GM12878 (cell line): ENCODE results near the gene CBLN1. TPM values are rescaled to one million over a fixed set of nuclear protein-coding genes. Genes with fewer than 3 reads are reported as not detected.

ENCODE experiments used
- ATAC-seq: fragments of 200-7000 bp; cut with Tn5 transposase; 3 replicates; pipeline ENCODE4 v1.9.1; 2020; ENCODE audit warnings: mild to moderate bottlenecking, moderate library complexity
- BruUV-seq: library from RNA; stranded (reverse); fragments of 400-500 nt; replicated peaks from 2 replicates; lab custom pipeline; 2021; lab: Mats Ljungman, UMichigan
- CTCF ChIA-PET: fragments of 300-600 bp; sonication (Branson Sonifier 250); formaldehyde crosslinking; extraction: SDS; loops from one replicate; lab custom pipeline; 2021; ENCODE audit warnings: inconsistent platforms; lab: Yijun Ruan, JAX
- POLR2A ChIA-PET: fragments of 350-600 bp; formaldehyde crosslinking; extraction: SDS; loops from one replicate; lab custom pipeline; 2021; ENCODE audit warnings: inconsistent platforms; lab: Charles Lee
- RAD21 ChIA-PET: fragments of 300-600 bp; sonication (Branson Sonifier 250); formaldehyde crosslinking; loops from one replicate; lab custom pipeline; 2023; ENCODE audit warnings: antibody characterized with exemption; ENCODE audit not compliant: unreplicated experiment; lab: Charles Lee
- SMC1A ChIA-PET: fragments of 300-600 bp; sonication (Branson Sonifier 250); formaldehyde crosslinking; loops from one replicate; lab custom pipeline; 2023; ENCODE audit not compliant: unreplicated experiment, uncharacterized antibody; lab: Charles Lee
- DNase-seq: peaks from one replicate; pipeline ENCODE4 v3.0.0-alpha.2; 2011; ENCODE audit warnings: low read depth, low spot score
- FAIRE-seq: peaks from 3 replicates; lab custom pipeline; 2011; peaks lifted over from hg19 to GRCh38; lab: Jason Lieb, UNC
- H2AFZ ChIP-seq: 2 replicates; pipeline ENCODE4 v1.6.0; 2011; ENCODE audit warnings: low read depth, low read length, control low read depth; ENCODE audit not compliant: control insufficient read depth
- H3K27ac ChIP-seq: 2 replicates; pipeline ENCODE4 v1.5.1; 2011; ENCODE audit warnings: control low read depth; ENCODE audit not compliant: control insufficient read depth, insufficient read depth
- H3K27me3 ChIP-seq, 2 experiments: replicated peaks in 1 of 2; 2 replicates each; pipeline versions ENCODE4 v1.6.0 to v1.6.1; 2011; ENCODE audit warnings: low read length in 1 of 2; ENCODE audit not compliant: control insufficient read depth in 2 of 2, insufficient read depth in 2 of 2
- H3K36me3 ChIP-seq, 2 experiments: 2 replicates each; pipeline ENCODE4 v1.5.1; 2011; ENCODE audit warnings: low read length in 1 of 2; ENCODE audit not compliant: control insufficient read depth in 2 of 2, insufficient read depth in 2 of 2
- H3K4me1 ChIP-seq: 2 replicates; pipeline ENCODE4 v1.6.1; 2011; ENCODE audit warnings: mild to moderate bottlenecking, low read length, moderate library complexity, mixed read lengths; ENCODE audit not compliant: control insufficient read depth, insufficient read depth
- H3K4me2 ChIP-seq: 2 replicates; pipeline ENCODE4 v1.6.0; 2011; ENCODE audit warnings: control low read depth; ENCODE audit not compliant: control insufficient read depth, insufficient read depth
- H3K4me3 ChIP-seq: fragments of 200-600 bp; sonication (generic); 2 replicates; pipeline ENCODE4 v1.5.1; 2016
- H3K79me2 ChIP-seq: 2 replicates; pipeline ENCODE4 v1.6.0; 2011; ENCODE audit warnings: low read length; ENCODE audit not compliant: control insufficient read depth, insufficient read depth
- H3K9ac ChIP-seq: 2 replicates; pipeline ENCODE4 v1.8.0; 2011; ENCODE audit warnings: low read length, control low read depth, mixed read lengths; ENCODE audit not compliant: control insufficient read depth, insufficient read depth
- H3K9me3 ChIP-seq: replicated peaks from 3 replicates; pipeline ENCODE4 v1.5.1; 2011; ENCODE audit warnings: mild to moderate bottlenecking, low read length; ENCODE audit not compliant: control insufficient read depth, insufficient read depth
- H4K20me1 ChIP-seq: 2 replicates; pipeline ENCODE4 v1.6.0; 2011; ENCODE audit not compliant: control insufficient read depth, insufficient read depth
- POU2F2 ChIP-seq: IDR thresholded peaks from 3 replicates; pipeline ENCODE4 v1.6.1; 2011; ENCODE audit warnings: low read depth, mild to moderate bottlenecking, low read length, borderline replicate concordance
- SMAD5 ChIP-seq: IDR thresholded peaks from 2 replicates; pipeline ENCODE4 v1.6.1; 2016; ENCODE audit warnings: antibody characterized with exemption, low read depth
- STAT1 ChIP-seq: fragments of 450-650 bp; conservative IDR thresholded peaks from 2 replicates; pipeline ENCODE4 v1.6.1; 2014; ENCODE audit warnings: antibody characterized with exemption, mild to moderate bottlenecking
- ZNF384 ChIP-seq: IDR thresholded peaks from 2 replicates; pipeline ENCODE4 v1.6.1; 2012; ENCODE audit warnings: low read depth, mild to moderate bottlenecking, low read length, improper control_type of control experiment, borderline replicate concordance
- WGBS: methylation state at CpG from one replicate; pipeline ENCODE4 v1.1.6; 2016; ENCODE audit warnings: low lambda C conversion rate; ENCODE audit not compliant: insufficient replicate concordance, insufficient coverage; ENCODE audit errors: missing lambda C conversion rate; 5-methylcytosine and 5-hydroxymethylcytosine counted together
- in situ Hi-C: fragments of 300-500 bp; cut with MboI; formaldehyde crosslinking; loops from 9 replicates; pipeline ENCODE4 v1.14.3; 2018; ENCODE audit warnings: mixed read lengths
- intact Hi-C: fragments of 100-400 bp; cut with micrococcal nuclease; formaldehyde crosslinking; loops from one replicate; pipeline ENCODE4 v1.14.2; 2022; ENCODE audit not compliant: unreplicated experiment
- polyA plus RNA-seq, 11 experiments: library from polyadenylated mRNA; depleted of rRNA in 4 of 11; unstranded in 6 of 11; stranded (reverse) in 5 of 11; fragments of >200 nt; fragmentation: Nextera tagmentation in 4 of 11; fragmentation: Illumina TruSeq in 1 of 11; extraction: Ambion mirVana in 4 of 11; extraction: Trizol in 1 of 11; gene quantifications; 1 replicate in 1 of 11; 2 replicates in 10 of 11; pipeline versions ENCODE4 v1.2.1 to v1.2.3, GENCODE V29; 2011 to 2016; ENCODE audit warnings: inconsistent platforms in 2 of 11, missing spikeins in 2 of 11, low read depth in 1 of 11
- total RNA-seq, 4 experiments: library from RNA; depleted of rRNA in 3 of 4; stranded (reverse); fragments of >200 nt in 3 of 4; fragmentation: Illumina TruSeq in 1 of 4; extraction: Trizol in 1 of 4; gene quantifications; 2 replicates each; pipeline versions ENCODE4 v1.2.1 to v1.2.3, GENCODE V29; 2013 to 2021
- TF ChIP-seq, protein P1 (sequence below): fragments of 450-650 bp; IDR thresholded peaks from 2 replicates; pipeline ENCODE4 v1.6.1; 2016; ENCODE audit warnings: mild to moderate bottlenecking, moderate library complexity, borderline replicate concordance
- TF ChIP-seq, protein P2 (sequence below): fragments of 450-650 bp; IDR thresholded peaks from 2 replicates; pipeline ENCODE4 v1.6.1; 2017; ENCODE audit warnings: mild to moderate bottlenecking, low read depth, inconsistent platforms; ENCODE audit not compliant: poor library complexity, severe bottlenecking

CBLN1 gene
- total and polyA plus RNA-seq, 10 of the 15 experiments (the other 5 are each of a cell fraction or from before 2014, with no cell fraction given): not detected

DNA sequence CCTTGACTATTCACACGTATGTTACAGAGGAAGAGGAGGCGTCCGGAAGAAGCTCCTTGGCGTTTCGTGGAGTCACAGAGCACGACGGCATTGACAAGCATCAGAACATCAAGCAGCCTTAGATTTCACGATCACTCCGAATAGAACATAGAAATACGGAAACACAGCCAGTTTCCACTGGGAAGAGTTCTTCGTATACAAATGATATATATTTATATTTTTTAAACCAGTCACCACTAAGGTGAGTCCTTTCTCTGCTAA is 3.1 kb downstream of the CBLN1 start (continued):
- TF ChIP-seq, protein P1, sequence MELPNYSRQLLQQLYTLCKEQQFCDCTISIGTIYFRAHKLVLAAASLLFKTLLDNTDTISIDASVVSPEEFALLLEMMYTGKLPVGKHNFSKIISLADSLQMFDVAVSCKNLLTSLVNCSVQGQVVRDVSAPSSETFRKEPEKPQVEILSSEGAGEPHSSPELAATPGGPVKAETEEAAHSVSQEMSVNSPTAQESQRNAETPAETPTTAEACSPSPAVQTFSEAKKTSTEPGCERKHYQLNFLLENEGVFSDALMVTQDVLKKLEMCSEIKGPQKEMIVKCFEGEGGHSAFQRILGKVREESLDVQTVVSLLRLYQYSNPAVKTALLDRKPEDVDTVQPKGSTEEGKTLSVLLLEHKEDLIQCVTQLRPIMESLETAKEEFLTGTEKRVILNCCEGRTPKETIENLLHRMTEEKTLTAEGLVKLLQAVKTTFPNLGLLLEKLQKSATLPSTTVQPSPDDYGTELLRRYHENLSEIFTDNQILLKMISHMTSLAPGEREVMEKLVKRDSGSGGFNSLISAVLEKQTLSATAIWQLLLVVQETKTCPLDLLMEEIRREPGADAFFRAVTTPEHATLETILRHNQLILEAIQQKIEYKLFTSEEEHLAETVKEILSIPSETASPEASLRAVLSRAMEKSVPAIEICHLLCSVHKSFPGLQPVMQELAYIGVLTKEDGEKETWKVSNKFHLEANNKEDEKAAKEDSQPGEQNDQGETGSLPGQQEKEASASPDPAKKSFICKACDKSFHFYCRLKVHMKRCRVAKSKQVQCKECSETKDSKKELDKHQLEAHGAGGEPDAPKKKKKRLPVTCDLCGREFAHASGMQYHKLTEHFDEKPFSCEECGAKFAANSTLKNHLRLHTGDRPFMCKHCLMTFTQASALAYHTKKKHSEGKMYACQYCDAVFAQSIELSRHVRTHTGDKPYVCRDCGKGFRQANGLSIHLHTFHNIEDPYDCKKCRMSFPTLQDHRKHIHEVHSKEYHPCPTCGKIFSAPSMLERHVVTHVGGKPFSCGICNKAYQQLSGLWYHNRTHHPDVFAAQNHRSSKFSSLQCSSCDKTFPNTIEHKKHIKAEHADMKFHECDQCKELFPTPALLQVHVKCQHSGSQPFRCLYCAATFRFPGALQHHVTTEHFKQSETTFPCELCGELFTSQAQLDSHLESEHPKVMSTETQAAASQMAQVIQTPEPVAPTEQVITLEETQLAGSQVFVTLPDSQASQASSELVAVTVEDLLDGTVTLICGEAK: no peak
- no peak for TF ChIP-seq ZNF384
- no peak for TF ChIP-seq STAT1
- TF ChIP-seq POU2F2: no peak
- no peak for TF ChIP-seq SMAD5

DNA sequence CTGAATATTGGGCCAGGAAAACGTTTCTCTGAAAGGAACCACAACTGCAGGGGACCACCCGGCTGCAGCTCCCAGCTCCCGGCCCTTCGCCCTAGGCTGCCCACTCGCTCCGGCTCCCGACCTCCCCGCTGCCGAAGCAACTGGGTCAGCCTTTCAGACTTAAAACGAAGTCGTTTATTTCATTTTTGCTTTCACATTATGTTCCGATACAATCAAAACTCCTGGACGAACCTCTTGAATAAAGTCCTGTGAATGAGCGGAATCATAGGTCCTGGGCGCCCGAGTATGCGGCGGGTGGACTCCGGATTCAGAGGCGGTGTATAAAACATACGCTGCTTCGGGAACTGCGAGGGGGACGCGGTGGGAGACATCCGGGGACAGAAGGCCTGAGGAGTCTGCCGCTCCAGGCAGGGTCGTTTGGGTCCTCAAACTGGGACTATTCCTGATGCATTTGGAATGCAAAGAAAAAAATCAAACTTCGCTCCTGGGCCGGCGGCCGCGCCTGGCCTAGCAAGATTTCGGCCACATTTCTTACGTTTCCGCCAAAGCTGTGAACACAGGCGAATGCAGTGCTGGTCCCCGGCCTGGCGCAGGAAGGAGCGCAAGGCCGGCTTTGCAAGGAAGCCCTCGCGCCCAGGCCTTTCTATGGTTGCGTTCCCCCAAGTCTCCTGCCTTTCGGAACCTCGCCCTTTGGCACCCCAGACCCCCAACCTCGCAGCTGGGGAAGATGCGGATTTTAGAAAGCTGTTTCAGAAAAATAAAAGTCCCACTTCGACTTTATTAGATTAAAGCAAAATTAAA is 3.7 kb downstream of the CBLN1 start:
- no peak overlapping the region for H3K4me2 ChIP-seq
- no peak for FAIRE-seq
- no peak for TF ChIP-seq ZNF384
- TF ChIP-seq, protein P2, sequence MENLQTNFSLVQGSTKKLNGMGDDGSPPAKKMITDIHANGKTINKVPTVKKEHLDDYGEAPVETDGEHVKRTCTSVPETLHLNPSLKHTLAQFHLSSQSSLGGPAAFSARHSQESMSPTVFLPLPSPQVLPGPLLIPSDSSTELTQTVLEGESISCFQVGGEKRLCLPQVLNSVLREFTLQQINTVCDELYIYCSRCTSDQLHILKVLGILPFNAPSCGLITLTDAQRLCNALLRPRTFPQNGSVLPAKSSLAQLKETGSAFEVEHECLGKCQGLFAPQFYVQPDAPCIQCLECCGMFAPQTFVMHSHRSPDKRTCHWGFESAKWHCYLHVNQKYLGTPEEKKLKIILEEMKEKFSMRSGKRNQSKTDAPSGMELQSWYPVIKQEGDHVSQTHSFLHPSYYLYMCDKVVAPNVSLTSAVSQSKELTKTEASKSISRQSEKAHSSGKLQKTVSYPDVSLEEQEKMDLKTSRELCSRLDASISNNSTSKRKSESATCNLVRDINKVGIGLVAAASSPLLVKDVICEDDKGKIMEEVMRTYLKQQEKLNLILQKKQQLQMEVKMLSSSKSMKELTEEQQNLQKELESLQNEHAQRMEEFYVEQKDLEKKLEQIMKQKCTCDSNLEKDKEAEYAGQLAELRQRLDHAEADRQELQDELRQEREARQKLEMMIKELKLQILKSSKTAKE: no peak
- no peak overlapping the region for H3K4me3 ChIP-seq
- SMC1A ChIA-PET: no interaction called here
- no peaks in the 10 kb centered on the region; the same call in 2 of the 3 replicates for H3K9me3 ChIP-seq
- H2AFZ ChIP-seq: no peak overlapping the region
- POLR2A ChIA-PET: no interaction called here
- H3K9ac ChIP-seq: no peak overlapping the region
- H3K27me3 ChIP-seq: peaks cover 18 to 28% of the 10 kb centered on the region in 2 experiments
- BruUV-seq: no TSS peak
- DNase-seq: no peak
- H4K20me1 ChIP-seq: no peaks in the 10 kb centered on the region
- H3K4me1 ChIP-seq: no peaks in the 10 kb centered on the region
- H3K27ac ChIP-seq: no peak overlapping the region
- intact Hi-C loops (no loop called here), in situ Hi-C loops (no loop called here)
- no peak for ATAC-seq
- WGBS: 21% methylated on average over 47 of the region's 49 CpGs
- H3K36me3 ChIP-seq: no peaks in the 10 kb centered on the region
- CTCF ChIA-PET: no interaction called here
- RAD21 ChIA-PET: no interaction called here
- H3K79me2 ChIP-seq: no peaks in the 10 kb centered on the region
